ENCODE data around the gene CENPC. TPM values are rescaled to one million over a fixed set of nuclear protein-coding genes. Genes with fewer than 3 reads are reported as not detected.

Gene CENPC, protein sequence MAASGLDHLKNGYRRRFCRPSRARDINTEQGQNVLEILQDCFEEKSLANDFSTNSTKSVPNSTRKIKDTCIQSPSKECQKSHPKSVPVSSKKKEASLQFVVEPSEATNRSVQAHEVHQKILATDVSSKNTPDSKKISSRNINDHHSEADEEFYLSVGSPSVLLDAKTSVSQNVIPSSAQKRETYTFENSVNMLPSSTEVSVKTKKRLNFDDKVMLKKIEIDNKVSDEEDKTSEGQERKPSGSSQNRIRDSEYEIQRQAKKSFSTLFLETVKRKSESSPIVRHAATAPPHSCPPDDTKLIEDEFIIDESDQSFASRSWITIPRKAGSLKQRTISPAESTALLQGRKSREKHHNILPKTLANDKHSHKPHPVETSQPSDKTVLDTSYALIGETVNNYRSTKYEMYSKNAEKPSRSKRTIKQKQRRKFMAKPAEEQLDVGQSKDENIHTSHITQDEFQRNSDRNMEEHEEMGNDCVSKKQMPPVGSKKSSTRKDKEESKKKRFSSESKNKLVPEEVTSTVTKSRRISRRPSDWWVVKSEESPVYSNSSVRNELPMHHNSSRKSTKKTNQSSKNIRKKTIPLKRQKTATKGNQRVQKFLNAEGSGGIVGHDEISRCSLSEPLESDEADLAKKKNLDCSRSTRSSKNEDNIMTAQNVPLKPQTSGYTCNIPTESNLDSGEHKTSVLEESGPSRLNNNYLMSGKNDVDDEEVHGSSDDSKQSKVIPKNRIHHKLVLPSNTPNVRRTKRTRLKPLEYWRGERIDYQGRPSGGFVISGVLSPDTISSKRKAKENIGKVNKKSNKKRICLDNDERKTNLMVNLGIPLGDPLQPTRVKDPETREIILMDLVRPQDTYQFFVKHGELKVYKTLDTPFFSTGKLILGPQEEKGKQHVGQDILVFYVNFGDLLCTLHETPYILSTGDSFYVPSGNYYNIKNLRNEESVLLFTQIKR
- total RNA-seq, result 10 to 100 TPM; 12.7 to 17.0 TPM

GRCh38 chr4:67545199-67546003 is at the start of gene CENPC:
CENPC (minus strand) TSS chr4:67545503; CDS start chr4:67545355, 148 bp downstream.
- no peaks in the 10 kb centered on the region for H3K27me3 ChIP-seq
- TF ChIP-seq CTCF (IDR thresholded peaks at IDR 0.05), result no peak
- H3K27ac ChIP-seq, result peak within 1 kb of the TSS; percentile 89
- H3K36me3 ChIP-seq, result no peaks in the 10 kb centered on the region
- H3K4me3 ChIP-seq, result peak within 1 kb of the TSS; percentile 59
- no peaks in the 10 kb centered on the region for H3K9me3 ChIP-seq
- no peaks in the 10 kb centered on the region for H3K4me1 ChIP-seq
- H3K9ac ChIP-seq (ENCODE audit: low read depth in 2 of 2, low read length in 2 of 2), result peak within 1 kb of the TSS; percentile 81 to 94
- intact Hi-C loops (cut with DNase I), result loop anchor here (10.0 kb wide), 2 partner anchors 149 to 369 kb away; no protein-coding TSS in a partner anchor
- peak; percentile 97 for DNase-seq

DNA sequence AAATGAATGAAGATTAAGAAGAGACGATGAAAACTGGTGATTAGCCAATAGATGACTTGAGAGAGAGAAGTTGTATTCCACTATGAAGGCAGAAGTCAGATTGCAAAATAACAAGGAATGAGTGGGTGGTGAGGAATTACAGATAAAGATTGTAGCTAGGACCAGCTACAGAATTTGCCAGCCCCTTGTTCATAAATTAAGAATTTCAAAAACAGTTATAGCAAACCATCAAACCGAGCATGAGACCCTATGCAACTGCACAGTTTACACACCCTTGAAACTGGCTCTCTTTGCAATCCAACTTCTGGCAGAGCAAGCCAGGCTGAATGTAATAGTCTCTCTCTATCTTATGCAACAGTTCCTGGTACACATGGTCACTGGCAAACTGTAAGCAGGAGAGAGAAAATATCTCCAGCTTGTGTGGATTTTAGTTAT is 48.5 kb upstream of the CENPC start:
- H3K27me3 ChIP-seq, result no peaks in the 10 kb centered on the region
- no peak for DNase-seq
- H3K9me3 ChIP-seq, result no peaks in the 10 kb centered on the region
- H3K4me1 ChIP-seq, result no peaks in the 10 kb centered on the region
- H3K9ac ChIP-seq (ENCODE audit: low read depth in 2 of 2, low read length in 2 of 2), result no peak overlapping the region
- no peak for TF ChIP-seq CTCF (IDR thresholded peaks at IDR 0.05)
- no peak overlapping the region for H3K27ac ChIP-seq
- H3K36me3 ChIP-seq, result no peaks in the 10 kb centered on the region
- intact Hi-C loops (cut with DNase I), result no loop called here
- no peak overlapping the region for H3K4me3 ChIP-seq

GRCh38 chr4:67587156-67587555 is 41.9 kb upstream of the CENPC start:
- Histone ChIP-seq H3K4me1 (no peaks in the 10 kb centered on the region), H3K27ac (no peak overlapping the region), H3K36me3 (no peaks in the 10 kb centered on the region), H3K27me3 (no peaks in the 10 kb centered on the region), H3K4me3 (no peak overlapping the region), H3K9ac (ENCODE audit: low read depth in 2 of 2, low read length in 2 of 2) (no peak overlapping the region), H3K9me3 (no peaks in the 10 kb centered on the region)
- no peak for DNase-seq
- intact Hi-C loops (cut with DNase I), result no loop called here
- no peak for TF ChIP-seq CTCF (IDR thresholded peaks at IDR 0.05)

DNA sequence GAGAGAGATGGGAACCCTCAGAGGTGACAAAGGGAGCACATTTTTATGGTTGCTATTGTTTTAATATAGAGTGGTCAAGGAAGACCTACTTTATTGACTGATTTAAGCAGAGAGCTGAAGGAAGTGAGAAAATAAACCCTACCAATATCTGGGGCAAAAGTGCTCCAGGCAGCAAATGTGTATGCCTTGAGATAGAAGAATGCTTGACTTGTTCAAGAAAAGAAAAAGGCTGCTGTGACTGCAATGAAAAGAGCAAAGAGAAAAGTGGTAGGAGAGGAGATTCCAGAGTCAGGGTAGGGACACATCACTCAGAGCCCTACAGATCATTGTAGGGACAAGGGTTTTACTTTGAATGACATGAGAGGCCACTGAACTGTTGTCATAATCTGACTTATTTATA is 39.2 kb upstream of the CENPC start:
- intact Hi-C loops (cut with DNase I), result no loop called here
- H3K4me1 ChIP-seq, result no peaks in the 10 kb centered on the region
- no peak for TF ChIP-seq CTCF (IDR thresholded peaks at IDR 0.05)
- no peaks in the 10 kb centered on the region for H3K9me3 ChIP-seq
- DNase-seq, result no peak
- no peak overlapping the region for H3K9ac ChIP-seq (ENCODE audit: low read depth in 2 of 2, low read length in 2 of 2)
- H3K27ac ChIP-seq, result no peak overlapping the region
- H3K36me3 ChIP-seq, result no peaks in the 10 kb centered on the region
- H3K4me3 ChIP-seq, result no peak overlapping the region
- H3K27me3 ChIP-seq, result no peaks in the 10 kb centered on the region

GRCh38 chr4:67581913-67582312 is 36.6 kb upstream of the CENPC start:
- no peaks in the 10 kb centered on the region for H3K4me1 ChIP-seq
- no peak for DNase-seq
- intact Hi-C loops (cut with DNase I), result no loop called here
- TF ChIP-seq CTCF (IDR thresholded peaks at IDR 0.05), result no peak
- H3K27ac ChIP-seq, result no peak overlapping the region
- H3K36me3 ChIP-seq, result no peaks in the 10 kb centered on the region
- no peaks in the 10 kb centered on the region for H3K27me3 ChIP-seq
- H3K9me3 ChIP-seq, result no peaks in the 10 kb centered on the region
- H3K4me3 ChIP-seq, result no peak overlapping the region
- H3K9ac ChIP-seq (ENCODE audit: low read depth in 2 of 2, low read length in 2 of 2), result no peak overlapping the region
